ENCODE measurements around the gene DLAT. TPM values are rescaled to one million over a fixed set of nuclear protein-coding genes. Genes with fewer than 3 reads are reported as not detected.
"Not testable (repeated sequence)": the region's sequence is repeated elsewhere in the genome, so short reads cannot be mapped to it uniquely, and the experiment has no call there.

The DLAT gene
- total RNA-seq, 1 donor from 2014 or later, result 26.1 TPM

- H3K36me3 ChIP-seq, result peaks cover 85% of the 10 kb centered on the region
- H3K9me3 ChIP-seq; intact Hi-C loops (cut with DNase I); H3K27me3 ChIP-seq (ENCODE audit: low read depth); H3K27ac ChIP-seq; H3K4me3 ChIP-seq; H3K4me1 ChIP-seq: not testable (repeated sequence)
- ATAC-seq, result peak in 1 of 2 donors; percentile 64
- TF ChIP-seq CTCF (IDR thresholded peaks at IDR 0.05), result peak; percentile 27
- DNase-seq, result peak; percentile 53
These were observed 28.5 kb upstream of the DLAT start for GRCh38 chr11:111996669-111997068.

GRCh38 chr11:111999111-111999510 lies 26.1 kb upstream of the DLAT start:
- H3K36me3 ChIP-seq, result peaks cover 79% of the 10 kb centered on the region

GRCh38 chr11:112000703-112001102 lies 24.5 kb upstream of the DLAT start:
- intact Hi-C loops (cut with DNase I), result no loop called here
- ATAC-seq (no peak), DNase-seq (no peak)
- H3K36me3 ChIP-seq, result peaks cover 68% of the 10 kb centered on the region
- TF ChIP-seq CTCF (IDR thresholded peaks at IDR 0.05), result no peak
- no peaks in the 10 kb centered on the region for H3K27me3 ChIP-seq (ENCODE audit: low read depth)
- H3K4me1 ChIP-seq, result no peaks in the 10 kb centered on the region
- no peak overlapping the region for H3K27ac ChIP-seq
- H3K4me3 ChIP-seq, result no peak overlapping the region
- no peaks in the 10 kb centered on the region for H3K9me3 ChIP-seq

More at GRCh38 chr11:111999111-111999510, 26.1 kb upstream of the DLAT start:
- H3K9me3 ChIP-seq, result no peaks in the 10 kb centered on the region
- no peak overlapping the region for H3K27ac ChIP-seq
- H3K27me3 ChIP-seq (ENCODE audit: low read depth), result no peaks in the 10 kb centered on the region
- H3K4me1 ChIP-seq, result no peaks in the 10 kb centered on the region
- intact Hi-C loops (cut with DNase I), result no loop called here
- DNase-seq (no peak), ATAC-seq (no peak)
- no peak for TF ChIP-seq CTCF (IDR thresholded peaks at IDR 0.05)
- no peak overlapping the region for H3K4me3 ChIP-seq

GRCh38 chr11:112002491-112003216 lies 22.6 kb upstream of the DLAT start:
- intact Hi-C loops (cut with DNase I), result no loop called here
- Histone ChIP-seq H3K4me3 (no peak overlapping the region), H3K27me3 (ENCODE audit: low read depth) (no peaks in the 10 kb centered on the region), H3K9me3 (no peaks in the 10 kb centered on the region), H3K27ac (no peak overlapping the region), H3K36me3 (peaks cover 54% of the 10 kb centered on the region), H3K4me1 (no peaks in the 10 kb centered on the region)
- no peak for DNase-seq
- TF ChIP-seq CTCF (IDR thresholded peaks at IDR 0.05), result no peak
- ATAC-seq, result no peak

- intact Hi-C loops (cut with DNase I), result no loop called here
- peaks cover 37% of the 10 kb centered on the region for H3K36me3 ChIP-seq
- no peak for ATAC-seq
These were observed 20.8 kb upstream of the DLAT start for GRCh38 chr11:112004389-112004788.

More at GRCh38 chr11:112004389-112004788, 20.8 kb upstream of the DLAT start:
- H3K9me3 ChIP-seq, result no peaks in the 10 kb centered on the region
- DNase-seq, result no peak
- TF ChIP-seq CTCF (IDR thresholded peaks at IDR 0.05), result peak; percentile 11
- no peaks in the 10 kb centered on the region for H3K27me3 ChIP-seq (ENCODE audit: low read depth)
- H3K4me3 ChIP-seq, result no peak overlapping the region
- no peak overlapping the region for H3K27ac ChIP-seq
- H3K4me1 ChIP-seq, result no peaks in the 10 kb centered on the region
